HepG2 (cell line): ENCODE data around the gene ADCY5. TPM values are rescaled to one million over a fixed set of nuclear protein-coding genes. Genes with fewer than 3 reads are reported as not detected.

Experiments used
- CEBPB ChIP-seq: IDR thresholded peaks from 2 replicates; pipeline ENCODE4 v1.6.1; 2011; ENCODE audit warnings: low read depth, low read length, improper control_type of control experiment, borderline replicate concordance
- HNF4G ChIP-seq, 2 experiments: sonication (generic) in 1 of 2; formaldehyde crosslinking in 1 of 2; IDR thresholded peaks; 2 replicates each; pipeline versions ENCODE4 v1.4.0 to v1.6.1; 2011 to 2020; ENCODE audit warnings: borderline replicate concordance in 2 of 2, low read depth in 2 of 2, mild to moderate bottlenecking in 2 of 2, low read length in 1 of 2, missing genetic modification reagents in 1 of 2, moderate library complexity in 1 of 2
- IKZF5 ChIP-seq: IDR thresholded peaks from 2 replicates; pipeline ENCODE4 v1.6.1; 2018; ENCODE audit warnings: missing genetic modification reagents, mild to moderate bottlenecking, missing compliant biosample characterization
- IRF9 ChIP-seq: sonication (generic); formaldehyde crosslinking; IDR thresholded peaks from 2 replicates; pipeline ENCODE4 v1.8.0; 2022; ENCODE audit warnings: missing genetic modification reagents, mild to moderate bottlenecking, borderline replicate concordance
- ISL2 ChIP-seq: sonication (generic); formaldehyde crosslinking; IDR thresholded peaks from 2 replicates; pipeline ENCODE4 v1.5.0; 2020; ENCODE audit warnings: missing genetic modification reagents
- NRL ChIP-seq: sonication (generic); formaldehyde crosslinking; IDR thresholded peaks from 2 replicates; pipeline ENCODE4 v1.5.0; 2020; ENCODE audit warnings: missing genetic modification reagents, mild to moderate bottlenecking, moderate library complexity, borderline replicate concordance
- SOX5 ChIP-seq: IDR thresholded peaks from 2 replicates; pipeline ENCODE4 v1.6.1; 2016; ENCODE audit warnings: borderline replicate concordance
- TFE3 ChIP-seq: IDR thresholded peaks from 2 replicates; pipeline ENCODE4 v1.6.1; 2016
- TRIM24 ChIP-seq: sonication (generic); formaldehyde crosslinking; IDR thresholded peaks from 2 replicates; pipeline ENCODE4 v1.8.0; 2022; ENCODE audit warnings: mild to moderate bottlenecking, missing genetic modification reagents
- ZGPAT ChIP-seq: IDR thresholded peaks from 2 replicates; pipeline ENCODE4 v1.6.1; 2016; ENCODE audit warnings: mild to moderate bottlenecking
- ZNF3 ChIP-seq: IDR thresholded peaks from 2 replicates; pipeline ENCODE4 v1.7.0; 2017; ENCODE audit warnings: inconsistent platforms
- ZNF639 ChIP-seq: conservative IDR thresholded peaks from 2 replicates; pipeline ENCODE4 v1.6.1; 2018; ENCODE audit warnings: missing genetic modification reagents
- ZNF709 ChIP-seq: sonication (generic); formaldehyde crosslinking; IDR thresholded peaks from 2 replicates; pipeline ENCODE4 v1.5.0; 2020; ENCODE audit warnings: mild to moderate bottlenecking, missing genetic modification reagents
- polyA plus RNA-seq, 8 experiments: library from polyadenylated mRNA; depleted of rRNA in 3 of 8; stranded (reverse) in 7 of 8; unstranded in 1 of 8; fragments of >200 nt; fragmentation: Illumina TruSeq in 4 of 8; extraction: Trizol in 4 of 8; gene quantifications; 2 replicates each; pipeline versions ENCODE4 v1.2.1 to v1.2.3, GENCODE V29; 2011 to 2016; ENCODE audit warnings: low read depth in 4 of 8, missing spikeins in 1 of 8, mixed read lengths in 1 of 8; ENCODE audit not compliant: insufficient read depth in 1 of 8
- total RNA-seq, 5 experiments: library from RNA; depleted of rRNA; stranded (reverse); fragments of >200 nt; fragmentation: Illumina TruSeq; extraction: Trizol; gene quantifications; 2 replicates each; pipeline ENCODE4 v1.2.3, GENCODE V29; 2016; ENCODE audit warnings: low read depth in 1 of 5

Gene ADCY5
- total and polyA plus RNA-seq, 2 of the 13 experiments (the other 11 are each of a cell fraction or from before 2014, with no cell fraction given), result not detected

- TF ChIP-seq ZNF639 (CRISPR knock-in tag) (peak; percentile 85; the same call in 1 of the 2 replicates), TRIM24 (CRISPR knock-in tag) (no peak), ISL2 (CRISPR knock-in tag) (peak; percentile 67; the same call in 1 of the 2 replicates), SOX5 (peak; percentile 39; the same call in 1 of the 2 replicates), ZNF3 (CRISPR knock-in tag) (peak; percentile 28; the same call in 1 of the 2 replicates), ZGPAT (peak; percentile 63; the same call in 1 of the 2 replicates), IRF9 (CRISPR knock-in tag) (0 out of 2 replicates have a peak, but pooled peaks have one; percentile 67), TFE3 (CRISPR knock-in tag) (peak; percentile 86), IKZF5 (CRISPR knock-in tag) (peak; percentile 71; the same call in 1 of the 2 replicates), HNF4G (IDR thresholded peaks at IDR 0.05; ENCODE audit: borderline replicate concordance, low read depth, low read length) (no peak), HNF4G (CRISPR knock-in tag; IDR thresholded peaks at IDR 0.05; ENCODE audit: borderline replicate concordance, low read depth) (no peak), ZNF709 (CRISPR knock-in tag) (no peak), NRL (CRISPR knock-in tag) (no peak), CEBPB (no peak)
These were observed 162.4 kb downstream of the ADCY5 start (continued) for GRCh38 chr3:123286308-123287023.
